ENCODE data around the gene DESI2.

DESI2 gene

GRCh38 chr1:244652623-244653438, at the start of gene DESI2:
DESI2 (plus strand) TSS chr1:244653126; CDS start chr1:244653314, 188 bp downstream.
- DNase-seq (ENCODE audit: low spot score), result peak; percentile 98

GRCh38 chr1:244603498-244603897, 49.4 kb upstream of the DESI2 start:
- peak; percentile 32 for DNase-seq (ENCODE audit: low spot score)

GRCh38 chr1:244605835-244606370, 47.0 kb upstream of the DESI2 start:
- no peak for DNase-seq (ENCODE audit: low spot score)

- no peak for DNase-seq (ENCODE audit: low spot score)
Measured at GRCh38 chr1:244614113-244614836, 38.7 kb upstream of the DESI2 start.

GRCh38 chr1:244614879-244615278, 38.0 kb upstream of the DESI2 start:
- DNase-seq (ENCODE audit: low spot score), result no peak

- DNase-seq (ENCODE audit: low spot score), result no peak
Measured at GRCh38 chr1:244615301-244615700, 37.6 kb upstream of the DESI2 start.

GRCh38 chr1:244626709-244627108, 26.2 kb upstream of the DESI2 start:
- no peak for DNase-seq (ENCODE audit: low spot score)

GRCh38 chr1:244628789-244629188, 24.1 kb upstream of the DESI2 start:
- DNase-seq (ENCODE audit: low spot score), result no peak

- no peak for DNase-seq (ENCODE audit: low spot score)
Measured at GRCh38 chr1:244633140-244633539, 19.8 kb upstream of the DESI2 start.

GRCh38 chr1:244634546-244634945, 18.4 kb upstream of the DESI2 start:
- no peak for DNase-seq (ENCODE audit: low spot score)

GRCh38 chr1:244636488-244637259, 16.3 kb upstream of the DESI2 start:
- no peak for DNase-seq (ENCODE audit: low spot score)

GRCh38 chr1:244639561-244639960, 13.4 kb upstream of the DESI2 start:
- DNase-seq (ENCODE audit: low spot score), result no peak

GRCh38 chr1:244640917-244641316, 12.0 kb upstream of the DESI2 start:
- no peak for DNase-seq (ENCODE audit: low spot score)

GRCh38 chr1:244642526-244642925, 10.4 kb upstream of the DESI2 start:
- DNase-seq (ENCODE audit: low spot score), result no peak

GRCh38 chr1:244642988-244643387, 9.9 kb upstream of the DESI2 start:
- no peak for DNase-seq (ENCODE audit: low spot score)

GRCh38 chr1:244645414-244645813, 7.5 kb upstream of the DESI2 start:
- no peak for DNase-seq (ENCODE audit: low spot score)

GRCh38 chr1:244645890-244646289, 7.0 kb upstream of the DESI2 start:
- DNase-seq (ENCODE audit: low spot score), result no peak

- no peak for DNase-seq (ENCODE audit: low spot score)
Measured at GRCh38 chr1:244647819-244648218, 5.1 kb upstream of the DESI2 start.

GRCh38 chr1:244651956-244652622, 837 bp upstream of the DESI2 start:
- no peak for DNase-seq (ENCODE audit: low spot score)

GRCh38 chr1:244653439-244654107, 647 bp downstream of the DESI2 start:
- no peak for DNase-seq (ENCODE audit: low spot score)

All from AG20443 (cell line).